OCI-LY1 (cell line): ENCODE results near the gene TPO.

ENCODE experiments used
- CTCF ChIP-seq: fragments of 200-600 bp; sonication (generic), shearing (Covaris generic); IDR thresholded peaks from 2 replicates; pipeline ENCODE4 v1.5.1; 2017; ENCODE audit warnings: mild to moderate bottlenecking, antibody characterized with exemption, low read length, moderate library complexity, mixed read lengths
- EZH2 ChIP-seq: fragments of 200-600 bp; sonication (generic), shearing (Covaris generic); IDR thresholded peaks from 2 replicates; pipeline ENCODE4 v1.8.0; 2017; ENCODE audit warnings: borderline replicate concordance, mixed run types, mild to moderate bottlenecking, antibody characterized with exemption, low read length, moderate library complexity, mixed read lengths

- no peak for TF ChIP-seq EZH2
- no peak for TF ChIP-seq CTCF
Measured at GRCh38 chr2:1405967-1406366, 7.3 kb upstream of the TPO start.
